ENCODE results near the gene NGLY1. TPM values are rescaled to one million over a fixed set of nuclear protein-coding genes. Genes with fewer than 3 reads are reported as not detected.

The NGLY1 gene
- total RNA-seq, 2 experiments from 2014 or later: 50.0 to 54.3 TPM

GRCh38 chr3:25787689-25788088 lies 4.4 kb upstream of the NGLY1 start:
- ChIA-PET POLR2A (no interaction called here), CTCF (no interaction called here)

- ChIA-PET CTCF (no interaction called here), POLR2A (no interaction called here)
These were observed 2.6 kb upstream of the NGLY1 start for GRCh38 chr3:25785826-25786225.

GRCh38 chr3:25784971-25785370 lies 1.7 kb upstream of the NGLY1 start:
- ChIA-PET POLR2A (no interaction called here), CTCF (no interaction called here)

- POLR2A ChIA-PET: interaction anchor here (1.2 to 1.5 kb wide), 4 partner anchors 73 to 135 kb away, joined by 3 to 7 read pairs (median 6); no protein-coding TSS in a partner anchor
These were observed 644 bp upstream of the NGLY1 start for GRCh38 chr3:25783661-25784512.

GRCh38 chr3:25782636-25782937 lies 656 bp downstream of the NGLY1 start:
- ChIA-PET CTCF (no interaction called here), POLR2A (interaction anchor here (1.2 to 1.5 kb wide), 4 partner anchors 75 to 134 kb away, joined by 3 to 7 read pairs (median 6); no protein-coding TSS in a partner anchor)

More at GRCh38 chr3:25783661-25784512, 644 bp upstream of the NGLY1 start:
- CTCF ChIA-PET: interaction anchor here (0.8 kb wide), 1 partner anchor 11 kb away, joined by 3 read pairs; no protein-coding TSS in a partner anchor

- CTCF ChIA-PET: no interaction called here
- POLR2A ChIA-PET: interaction anchor here (0.9 kb wide), 1 partner anchor 9 kb away, joined by 3 read pairs; no protein-coding TSS in a partner anchor
These were observed 1.3 kb downstream of the NGLY1 start for GRCh38 chr3:25781758-25782594.

GRCh38 chr3:25781145-25781757 lies 2.0 kb downstream of the NGLY1 start:
- ChIA-PET POLR2A (interaction anchor here (0.9 kb wide), 1 partner anchor 10 kb away, joined by 3 read pairs; no protein-coding TSS in a partner anchor), CTCF (no interaction called here)

- POLR2A ChIA-PET: no interaction called here
- CTCF ChIA-PET: no interaction called here
These were observed 2.6 kb downstream of the NGLY1 start for GRCh38 chr3:25780618-25781017.

- ChIA-PET CTCF (no interaction called here), POLR2A (no interaction called here)
These were observed 7.3 kb downstream of the NGLY1 start for GRCh38 chr3:25775936-25776335.

- CTCF ChIA-PET: no interaction called here
- POLR2A ChIA-PET: no interaction called here
These were observed 14.4 kb downstream of the NGLY1 start for GRCh38 chr3:25768851-25769250.

GRCh38 chr3:25751725-25752124 lies 31.5 kb downstream of the NGLY1 start:
- ChIA-PET CTCF (interaction anchor here (0.6 kb wide), 1 partner anchor 9 kb away, joined by 3 read pairs; no protein-coding TSS in a partner anchor), POLR2A (interaction anchor here (0.7 kb wide), 1 partner anchor 112 kb away, joined by 3 read pairs; no protein-coding TSS in a partner anchor)

- CTCF ChIA-PET: no interaction called here
- POLR2A ChIA-PET: no interaction called here
These were observed 32.2 kb downstream of the NGLY1 start for GRCh38 chr3:25751048-25751447.

GRCh38 chr3:25749031-25749581 lies 34.1 kb downstream of the NGLY1 start:
- ChIA-PET CTCF (no interaction called here), POLR2A (no interaction called here)

- ChIA-PET POLR2A (no interaction called here), CTCF (no interaction called here)
These were observed 35.1 kb downstream of the NGLY1 start for GRCh38 chr3:25748189-25748588.

- ChIA-PET POLR2A (no interaction called here), CTCF (no interaction called here)
These were observed 36.2 kb downstream of the NGLY1 start for GRCh38 chr3:25747033-25747432.

GRCh38 chr3:25744470-25744869 lies 38.8 kb downstream of the NGLY1 start:
- ChIA-PET POLR2A (no interaction called here), CTCF (no interaction called here)

- ChIA-PET CTCF (no interaction called here), POLR2A (no interaction called here)
These were observed 55.1 kb downstream of the NGLY1 start for GRCh38 chr3:25728101-25728500.

- POLR2A ChIA-PET: no interaction called here
- CTCF ChIA-PET: no interaction called here
These were observed 55.9 kb downstream of the NGLY1 start for GRCh38 chr3:25727316-25727715.

GRCh38 chr3:25725810-25726209 lies 57.4 kb downstream of the NGLY1 start:
- ChIA-PET POLR2A (no interaction called here), CTCF (no interaction called here)

GRCh38 chr3:25724948-25725645 lies 58.1 kb downstream of the NGLY1 start:
- POLR2A ChIA-PET: no interaction called here
- CTCF ChIA-PET: no interaction called here
